Mucosa of rectum (tissue), 2 donors: ENCODE measurements around the gene GNAL.

Source experiments
- H3K27ac ChIP-seq, 2 donors: one replicate each; pipeline ENCODE4 v1.7.0; 2013; ENCODE audit warnings: inconsistent platforms in 2 of 2, low read depth in 2 of 2, low read length in 2 of 2
- H3K27me3 ChIP-seq, 2 donors: one replicate each; pipeline ENCODE4 v1.7.0; 2013; ENCODE audit warnings: low read length in 2 of 2; ENCODE audit not compliant: control insufficient read depth in 2 of 2, insufficient read depth in 2 of 2
- H3K36me3 ChIP-seq, 2 donors: one replicate each; pipeline ENCODE4 v1.7.0; 2013; ENCODE audit warnings: low read length in 2 of 2; ENCODE audit not compliant: control insufficient read depth in 2 of 2, insufficient read depth in 2 of 2
- H3K4me1 ChIP-seq, 2 donors: one replicate each; pipeline ENCODE4 v1.7.0; 2013; ENCODE audit warnings: low read length in 2 of 2, mild to moderate bottlenecking in 1 of 2; ENCODE audit not compliant: control insufficient read depth in 2 of 2, insufficient read depth in 2 of 2
- H3K4me3 ChIP-seq, 2 donors: one replicate each; pipeline ENCODE4 v1.7.0; 2013; ENCODE audit warnings: low read length in 2 of 2
- H3K9ac ChIP-seq, 2 donors: one replicate each; pipeline ENCODE4 v1.7.0; 2013; ENCODE audit warnings: low read length in 2 of 2, low read depth in 1 of 2, mild to moderate bottlenecking in 1 of 2
- H3K9me3 ChIP-seq, 2 donors: one replicate each; pipeline ENCODE4 v1.7.0; 2013; ENCODE audit warnings: low read length in 2 of 2; ENCODE audit not compliant: control insufficient read depth in 2 of 2
- donor health status: healthy.
- donor health status: Normal muscosa, but diverticular disease.

Gene GNAL

DNA sequence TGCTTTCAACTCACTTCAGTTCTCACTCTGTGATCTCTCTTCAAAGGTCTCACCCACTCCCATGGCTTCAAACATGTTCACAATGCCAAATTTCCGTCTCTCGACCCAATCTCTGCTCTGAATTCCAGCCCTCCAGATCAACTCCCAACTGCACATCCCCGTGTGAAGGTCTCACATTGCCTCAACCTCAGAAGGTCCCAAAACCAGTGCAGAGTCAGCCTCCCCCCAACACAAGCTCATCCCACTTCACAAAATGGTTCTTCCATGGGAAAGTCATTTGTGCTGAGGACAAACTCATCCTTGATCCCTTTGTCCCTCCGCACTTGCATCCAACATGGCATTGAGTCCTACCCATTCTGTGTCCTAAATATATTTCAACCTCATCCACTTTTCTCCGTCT, 31.0 kb upstream of the GNAL start:
- Histone ChIP-seq H3K4me1 (no peaks in the 10 kb centered on the region), H3K36me3 (no peaks in the 10 kb centered on the region), H3K27me3 (peaks cover 6 to 7% of the 10 kb centered on the region in 2 donors), H3K9ac (no peak overlapping the region), H3K9me3 (no peaks in the 10 kb centered on the region), H3K27ac (no peak overlapping the region), H3K4me3 (no peak overlapping the region)

DNA sequence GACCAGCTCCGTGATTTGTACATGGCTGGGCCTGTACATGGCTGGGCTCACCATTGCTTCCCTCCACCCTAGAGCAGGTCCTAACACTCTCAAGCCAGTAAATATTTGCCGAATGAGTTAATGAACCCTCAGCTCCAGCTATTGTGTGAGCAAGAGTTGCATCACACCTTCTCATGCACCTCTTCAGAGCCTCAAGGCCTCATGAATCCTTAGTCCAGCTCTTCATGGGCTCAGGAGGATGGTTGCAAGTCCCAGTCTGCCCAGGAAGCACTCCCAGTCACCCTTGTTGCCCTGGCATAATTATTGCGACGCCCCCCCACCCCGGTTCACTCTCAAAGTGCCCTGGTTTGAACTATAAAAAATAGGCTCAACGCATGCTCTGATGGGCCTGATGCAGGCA, 30.1 kb upstream of the GNAL start:
- peaks cover 6 to 7% of the 10 kb centered on the region in 2 donors for H3K27me3 ChIP-seq
- H3K9ac ChIP-seq: no peak overlapping the region
- H3K4me3 ChIP-seq: no peak overlapping the region
- no peaks in the 10 kb centered on the region for H3K4me1 ChIP-seq
- H3K9me3 ChIP-seq: no peaks in the 10 kb centered on the region
- no peaks in the 10 kb centered on the region for H3K36me3 ChIP-seq
- H3K27ac ChIP-seq: no peak overlapping the region

DNA sequence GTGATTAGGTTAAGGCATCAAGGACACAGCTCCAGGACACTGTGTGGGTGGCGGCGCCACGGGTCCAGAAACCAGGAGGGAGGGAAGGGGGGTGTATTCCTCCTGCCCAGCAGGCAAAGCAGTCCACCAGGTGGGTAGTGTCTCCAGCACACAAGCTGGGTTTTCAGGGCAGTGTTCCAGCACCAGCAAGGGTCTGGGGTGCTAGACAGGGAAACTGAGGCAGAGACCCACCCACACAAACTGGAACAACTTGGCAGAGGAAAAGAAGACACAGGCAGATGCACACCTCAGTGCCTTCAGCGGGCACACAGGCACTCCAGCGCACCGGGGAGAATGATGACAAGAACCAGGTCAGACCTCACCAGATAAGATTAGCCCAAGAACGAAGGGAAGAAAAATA, 28.4 kb upstream of the GNAL start:
- H3K9me3 ChIP-seq: no peaks in the 10 kb centered on the region
- no peak overlapping the region for H3K9ac ChIP-seq
- H3K27ac ChIP-seq: no peak overlapping the region
- H3K4me3 ChIP-seq: no peak overlapping the region
- no peaks in the 10 kb centered on the region for H3K36me3 ChIP-seq
- H3K4me1 ChIP-seq: no peaks in the 10 kb centered on the region
- H3K27me3 ChIP-seq: peaks cover 2 to 3% of the 10 kb centered on the region in 2 donors

DNA sequence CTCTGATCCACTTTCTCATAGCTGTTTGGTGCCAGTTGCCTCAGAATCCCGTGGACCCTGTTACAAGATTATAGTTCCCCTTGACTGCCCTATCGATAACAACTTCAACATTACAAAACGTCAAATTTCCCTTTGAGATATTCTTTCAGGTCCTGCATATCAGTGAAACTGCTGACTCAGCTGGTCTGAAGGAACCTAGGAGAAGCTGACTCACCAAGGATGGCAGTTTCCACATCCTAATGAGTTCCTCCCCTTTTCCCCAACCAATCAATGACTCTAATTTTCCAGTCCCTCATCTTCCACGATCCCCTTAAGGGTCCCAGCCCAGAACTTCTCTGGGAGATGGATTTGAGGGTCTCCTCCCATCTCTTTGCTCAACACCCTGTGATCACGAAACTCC, 27.6 kb upstream of the GNAL start:
- Histone ChIP-seq H3K27ac (no peak overlapping the region), H3K27me3 (peaks cover 2 to 3% of the 10 kb centered on the region in 2 donors), H3K9me3 (no peaks in the 10 kb centered on the region), H3K4me3 (no peak overlapping the region), H3K9ac (no peak overlapping the region), H3K4me1 (no peaks in the 10 kb centered on the region), H3K36me3 (no peaks in the 10 kb centered on the region)

DNA sequence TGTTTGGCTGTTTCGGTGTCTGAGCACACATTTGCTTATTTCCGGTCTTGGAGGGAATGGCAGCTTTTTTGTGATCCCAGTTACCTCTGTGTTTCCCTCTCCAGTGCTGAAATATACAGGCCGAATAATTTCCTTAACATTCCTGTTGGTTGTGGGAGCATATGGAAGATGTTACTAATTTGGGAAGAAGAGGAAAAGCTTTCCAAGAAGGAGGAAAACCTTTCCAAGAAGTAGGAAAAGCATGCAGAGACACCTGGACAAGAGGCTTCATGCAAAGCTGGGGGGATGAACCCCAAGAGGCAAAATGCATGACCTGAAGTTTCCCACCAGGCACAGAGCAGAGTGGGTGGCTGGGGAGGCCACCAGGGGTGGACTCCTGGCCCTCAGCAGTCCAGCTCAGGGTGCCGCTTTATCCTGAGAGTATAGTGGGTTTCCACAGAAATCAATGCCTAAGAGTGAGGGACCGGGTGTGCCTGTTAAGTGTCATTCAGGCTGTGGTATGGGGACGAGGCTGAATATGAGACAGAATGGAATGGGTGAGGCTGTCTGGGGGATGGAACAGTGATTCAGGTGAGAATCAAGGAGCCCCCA, 25.5 kb upstream of the GNAL start:
- H3K27me3 ChIP-seq: peaks cover 2 to 3% of the 10 kb centered on the region in 2 donors
- H3K27ac ChIP-seq: no peak overlapping the region
- no peak overlapping the region for H3K4me3 ChIP-seq
- no peaks in the 10 kb centered on the region for H3K9me3 ChIP-seq
- H3K36me3 ChIP-seq: no peaks in the 10 kb centered on the region
- H3K4me1 ChIP-seq: no peaks in the 10 kb centered on the region
- no peak overlapping the region for H3K9ac ChIP-seq

DNA sequence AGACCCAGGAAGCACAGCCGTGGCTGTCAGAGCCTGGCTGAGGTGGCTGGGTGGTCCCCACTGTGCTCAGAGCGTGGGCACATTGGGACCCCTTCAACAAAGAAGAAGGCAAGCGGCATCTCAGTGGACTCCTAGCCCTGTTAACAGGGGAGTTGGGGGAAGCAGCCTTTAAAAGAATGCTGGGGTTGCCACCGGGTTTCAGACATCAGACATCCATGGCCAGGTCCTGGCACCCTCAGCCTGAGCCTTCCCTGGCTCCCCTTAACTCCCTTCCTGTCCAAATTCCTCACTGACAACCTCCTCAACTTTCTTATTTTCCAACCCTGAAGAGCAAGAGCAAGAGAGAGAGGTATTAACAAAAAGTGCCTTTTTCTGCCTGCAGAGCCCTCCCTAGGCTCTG, 24.8 kb upstream of the GNAL start:
- Histone ChIP-seq H3K9ac (no peak overlapping the region), H3K9me3 (no peaks in the 10 kb centered on the region), H3K27me3 (peaks cover 2 to 3% of the 10 kb centered on the region in 2 donors), H3K27ac (no peak overlapping the region), H3K36me3 (no peaks in the 10 kb centered on the region), H3K4me3 (no peak overlapping the region), H3K4me1 (no peaks in the 10 kb centered on the region)

DNA sequence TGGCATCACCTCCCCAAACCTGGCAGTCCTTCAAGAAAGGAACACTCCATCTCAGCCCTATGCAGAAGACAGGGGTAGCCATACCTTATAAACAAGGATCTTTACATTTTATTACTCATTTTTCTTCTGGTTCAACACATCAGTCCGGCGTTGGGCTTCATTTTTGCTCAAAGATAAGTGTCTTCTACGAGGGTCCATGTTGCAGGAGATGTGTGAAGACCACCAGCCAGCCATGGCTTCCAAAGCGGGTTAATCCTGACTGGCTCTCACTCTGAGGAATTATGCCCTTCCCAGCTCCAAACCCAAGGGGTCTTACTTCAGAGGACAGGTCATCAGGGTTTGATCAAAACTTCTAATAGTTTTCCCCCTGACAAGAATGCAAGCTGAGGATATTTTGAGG, 23.9 kb upstream of the GNAL start:
- Histone ChIP-seq H3K4me3 (no peak overlapping the region), H3K36me3 (no peaks in the 10 kb centered on the region), H3K9ac (no peak overlapping the region), H3K27me3 (peaks cover 2 to 3% of the 10 kb centered on the region in 2 donors), H3K27ac (no peak overlapping the region), H3K4me1 (no peaks in the 10 kb centered on the region), H3K9me3 (no peaks in the 10 kb centered on the region)

DNA sequence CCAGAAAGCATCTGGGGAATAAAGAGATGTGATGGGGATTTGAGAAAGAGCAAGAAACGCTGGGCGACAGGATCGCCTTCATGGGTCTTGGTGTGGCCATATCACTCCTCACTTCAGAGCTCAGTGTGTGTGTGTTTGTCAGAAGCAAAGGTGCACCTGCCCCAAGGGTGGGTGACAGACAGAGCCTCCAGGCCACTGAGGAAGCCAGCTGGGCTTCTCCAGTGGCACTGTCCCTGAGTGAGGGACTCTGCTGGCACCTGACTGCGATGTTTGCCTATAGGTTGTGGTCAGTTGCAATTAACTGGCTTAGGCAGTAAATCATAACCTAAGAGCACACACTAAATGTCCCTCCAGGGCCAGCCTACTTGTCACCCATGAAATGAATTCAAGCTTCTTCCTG, 23.5 kb upstream of the GNAL start:
- peaks cover 2 to 3% of the 10 kb centered on the region in 2 donors for H3K27me3 ChIP-seq
- H3K9me3 ChIP-seq: no peaks in the 10 kb centered on the region
- no peaks in the 10 kb centered on the region for H3K4me1 ChIP-seq
- H3K4me3 ChIP-seq: no peak overlapping the region
- H3K9ac ChIP-seq: no peak overlapping the region
- H3K27ac ChIP-seq: no peak overlapping the region
- H3K36me3 ChIP-seq: no peaks in the 10 kb centered on the region

DNA sequence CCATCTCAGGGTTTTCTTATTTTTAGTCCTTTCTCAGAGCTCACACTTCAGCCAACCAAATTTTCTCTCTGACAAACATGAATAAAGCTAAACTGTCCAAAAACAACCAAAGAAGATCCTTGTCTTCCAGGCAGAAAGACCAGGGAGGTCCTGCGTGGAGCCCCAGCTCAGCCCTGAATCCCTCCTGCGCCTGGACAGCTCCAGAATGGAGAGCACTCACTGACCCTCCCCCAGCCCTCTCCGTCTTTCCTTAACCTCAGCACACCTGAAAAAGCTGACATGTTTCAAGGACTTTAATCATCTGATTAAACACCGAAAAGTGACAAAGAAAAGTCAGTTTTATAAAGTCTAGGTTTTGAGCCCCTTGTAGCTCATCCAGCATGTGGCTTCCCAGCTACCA, 22.9 kb upstream of the GNAL start:
- H3K9me3 ChIP-seq: no peaks in the 10 kb centered on the region
- H3K4me3 ChIP-seq: no peak overlapping the region
- no peaks in the 10 kb centered on the region for H3K4me1 ChIP-seq
- H3K36me3 ChIP-seq: no peaks in the 10 kb centered on the region
- H3K27me3 ChIP-seq: peaks cover 2 to 3% of the 10 kb centered on the region in 2 donors
- no peak overlapping the region for H3K27ac ChIP-seq
- no peak overlapping the region for H3K9ac ChIP-seq

DNA sequence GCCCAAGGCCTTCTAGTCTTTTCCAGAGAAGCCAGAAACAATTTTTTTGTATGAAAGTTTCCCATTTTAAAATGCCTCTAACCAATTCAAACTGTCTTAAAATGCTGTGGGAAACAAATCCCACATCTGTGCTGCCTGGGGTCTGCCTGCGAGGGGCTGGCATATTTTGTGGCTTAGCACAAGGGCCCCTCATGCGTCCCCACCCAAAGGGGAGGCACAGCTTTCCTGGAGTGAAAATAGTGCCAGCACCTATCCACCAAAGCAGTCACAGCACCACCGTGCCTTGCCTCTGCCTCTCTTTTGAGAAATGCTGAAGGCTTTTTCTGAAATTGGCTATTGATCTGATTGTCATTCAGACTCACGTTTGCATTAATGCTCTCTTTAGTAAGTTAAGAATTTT, 22.2 kb upstream of the GNAL start:
- Histone ChIP-seq H3K4me3 (no peak overlapping the region), H3K9me3 (no peaks in the 10 kb centered on the region), H3K36me3 (no peaks in the 10 kb centered on the region), H3K27ac (no peak overlapping the region), H3K9ac (no peak overlapping the region), H3K27me3 (peaks cover 0 to 2% of the 10 kb centered on the region in 2 donors), H3K4me1 (no peaks in the 10 kb centered on the region)

DNA sequence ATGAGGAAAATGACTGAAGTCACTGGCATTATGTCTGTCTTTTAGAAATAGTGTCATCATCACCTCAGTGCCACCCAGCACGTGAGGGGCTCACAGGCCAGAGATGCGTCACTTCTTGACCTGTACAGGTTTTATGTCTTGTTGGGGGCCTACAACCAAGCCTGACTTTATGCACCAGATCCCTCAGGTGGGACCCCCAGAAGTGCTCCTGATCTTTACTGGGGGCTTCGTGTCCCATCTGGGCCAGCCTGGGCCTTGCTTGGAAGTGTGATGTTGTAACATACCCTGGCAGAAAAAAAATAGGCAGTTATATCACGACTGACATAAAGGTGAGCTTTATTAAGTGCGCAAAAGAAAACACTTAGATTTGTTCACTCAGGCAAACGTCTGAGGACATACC, 21.5 kb upstream of the GNAL start:
- Histone ChIP-seq H3K27ac (no peak overlapping the region), H3K9me3 (no peaks in the 10 kb centered on the region), H3K4me1 (no peaks in the 10 kb centered on the region), H3K36me3 (no peaks in the 10 kb centered on the region), H3K27me3 (peaks cover 0 to 2% of the 10 kb centered on the region in 2 donors), H3K4me3 (no peak overlapping the region), H3K9ac (no peak overlapping the region)
